ENCODE measurements around the gene MAST1.

Gene MAST1

GRCh38 chr19:12838182-12838885, at the start of gene MAST1:
Gene MAST1 (plus strand): TSS chr19:12838515. CDS start chr19:12838573, 58 bp downstream.
- H3K9me3 ChIP-seq (ENCODE audit: control insufficient read depth, insufficient read depth, low read length) = no peaks in the 10 kb centered on the region
- H3K36me3 ChIP-seq (ENCODE audit: control insufficient read depth, insufficient read depth, low read length) = peaks cover 5% of the 10 kb centered on the region; the same call in 1 of the 2 replicates
- peaks cover 20% of the 10 kb centered on the region for H3K27me3 ChIP-seq (ENCODE audit: control insufficient read depth, insufficient read depth, low read length)
- peaks cover 14% of the 10 kb centered on the region for H3K4me1 ChIP-seq (ENCODE audit: control insufficient read depth, insufficient read depth, low read length)
- H3K27ac ChIP-seq (ENCODE audit: low read depth, low read length) = peak within 1 kb of the TSS; percentile 57
- H3K9ac ChIP-seq (ENCODE audit: low read depth, low read length) = no peak within 1 kb of the TSS
- H3K4me3 ChIP-seq (ENCODE audit: low read depth, low read length) = peak within 1 kb of the TSS; percentile 77

DNA sequence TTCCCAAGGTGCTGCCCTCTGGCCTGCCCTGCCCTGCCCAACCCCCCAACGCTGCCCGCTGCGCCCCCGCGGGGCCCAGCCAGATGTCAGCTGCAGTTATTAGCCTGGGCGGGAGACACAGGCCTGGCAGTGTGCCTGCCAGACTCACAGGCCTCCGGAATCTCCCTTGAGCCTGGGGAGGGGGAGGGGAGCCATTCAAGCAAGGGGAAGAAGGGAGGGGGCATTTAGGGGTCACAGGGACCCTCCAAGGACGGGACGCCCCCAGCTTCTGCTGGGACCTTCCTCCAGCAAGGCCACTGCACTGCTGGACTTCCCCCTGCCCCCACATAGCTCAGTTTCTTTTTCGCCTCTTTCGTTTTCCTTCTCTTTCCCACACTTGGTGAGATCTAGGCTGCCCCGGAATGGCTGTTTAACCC, 49.6 kb upstream of the MAST1 start:
- Histone ChIP-seq H3K9ac (ENCODE audit: low read depth, low read length) (no peak overlapping the region), H3K27ac (ENCODE audit: low read depth, low read length) (peak overlapping the region; percentile 72), H3K27me3 (ENCODE audit: control insufficient read depth, insufficient read depth, low read length) (peaks cover 25% of the 10 kb centered on the region), H3K36me3 (ENCODE audit: control insufficient read depth, insufficient read depth, low read length) (no peaks in the 10 kb centered on the region), H3K4me1 (ENCODE audit: control insufficient read depth, insufficient read depth, low read length) (peaks cover 25% of the 10 kb centered on the region), H3K9me3 (ENCODE audit: control insufficient read depth, insufficient read depth, low read length) (no peaks in the 10 kb centered on the region), H3K4me3 (ENCODE audit: low read depth, low read length) (peak overlapping the region; percentile 78)

GRCh38 chr19:12789098-12789903, 49.0 kb upstream of the MAST1 start:
- Histone ChIP-seq H3K36me3 (ENCODE audit: control insufficient read depth, insufficient read depth, low read length) (no peaks in the 10 kb centered on the region), H3K27ac (ENCODE audit: low read depth, low read length) (peak overlapping the region; percentile 72), H3K4me1 (ENCODE audit: control insufficient read depth, insufficient read depth, low read length) (peaks cover 29% of the 10 kb centered on the region), H3K9me3 (ENCODE audit: control insufficient read depth, insufficient read depth, low read length) (no peaks in the 10 kb centered on the region), H3K9ac (ENCODE audit: low read depth, low read length) (no peak overlapping the region), H3K27me3 (ENCODE audit: control insufficient read depth, insufficient read depth, low read length) (peaks cover 27% of the 10 kb centered on the region), H3K4me3 (ENCODE audit: low read depth, low read length) (peak overlapping the region; percentile 78)

DNA sequence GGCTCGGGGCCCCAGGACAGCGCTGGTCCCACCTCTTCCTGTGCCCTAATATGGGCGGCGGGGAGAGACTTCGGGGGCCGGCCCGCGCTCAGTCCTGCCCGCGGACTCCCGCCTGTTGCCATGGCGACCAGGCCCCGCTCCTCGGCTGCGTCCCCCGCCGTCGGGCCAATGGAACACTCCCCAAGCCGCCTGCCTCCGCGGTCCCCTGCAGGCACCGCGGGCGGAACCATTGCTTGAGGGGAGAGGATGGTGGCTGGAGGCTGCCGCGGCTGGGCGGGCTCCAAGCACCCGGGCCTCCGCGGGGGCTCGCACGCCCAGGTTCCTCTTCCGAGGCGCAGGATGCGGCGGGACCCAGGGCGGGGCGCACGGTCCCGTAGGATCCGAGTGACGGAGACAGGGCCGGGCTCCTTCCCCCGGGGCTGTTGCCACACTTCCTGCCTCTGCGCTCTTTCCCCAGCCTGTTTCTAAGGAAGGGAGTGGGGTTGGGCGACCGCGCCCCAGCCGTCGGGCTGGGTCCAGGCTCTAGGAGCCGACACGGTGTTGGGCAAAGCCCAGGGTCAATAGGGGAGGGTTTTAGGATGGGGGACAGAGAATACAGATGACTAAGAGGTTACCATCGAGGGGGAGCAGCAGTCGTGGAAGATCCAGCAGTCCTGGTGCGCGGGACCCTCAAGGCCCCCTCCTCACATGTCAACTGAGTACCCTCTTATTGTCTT, 48.3 kb upstream of the MAST1 start:
- Histone ChIP-seq H3K27me3 (ENCODE audit: control insufficient read depth, insufficient read depth, low read length) (peaks cover 31% of the 10 kb centered on the region), H3K9me3 (ENCODE audit: control insufficient read depth, insufficient read depth, low read length) (no peaks in the 10 kb centered on the region), H3K4me1 (ENCODE audit: control insufficient read depth, insufficient read depth, low read length) (peaks cover 32% of the 10 kb centered on the region), H3K9ac (ENCODE audit: low read depth, low read length) (peak overlapping the region; percentile 55; the same call in 1 of the 2 replicates), H3K27ac (ENCODE audit: low read depth, low read length) (peak overlapping the region; percentile 72), H3K36me3 (ENCODE audit: control insufficient read depth, insufficient read depth, low read length) (no peaks in the 10 kb centered on the region), H3K4me3 (ENCODE audit: low read depth, low read length) (peak overlapping the region; percentile 78)

DNA sequence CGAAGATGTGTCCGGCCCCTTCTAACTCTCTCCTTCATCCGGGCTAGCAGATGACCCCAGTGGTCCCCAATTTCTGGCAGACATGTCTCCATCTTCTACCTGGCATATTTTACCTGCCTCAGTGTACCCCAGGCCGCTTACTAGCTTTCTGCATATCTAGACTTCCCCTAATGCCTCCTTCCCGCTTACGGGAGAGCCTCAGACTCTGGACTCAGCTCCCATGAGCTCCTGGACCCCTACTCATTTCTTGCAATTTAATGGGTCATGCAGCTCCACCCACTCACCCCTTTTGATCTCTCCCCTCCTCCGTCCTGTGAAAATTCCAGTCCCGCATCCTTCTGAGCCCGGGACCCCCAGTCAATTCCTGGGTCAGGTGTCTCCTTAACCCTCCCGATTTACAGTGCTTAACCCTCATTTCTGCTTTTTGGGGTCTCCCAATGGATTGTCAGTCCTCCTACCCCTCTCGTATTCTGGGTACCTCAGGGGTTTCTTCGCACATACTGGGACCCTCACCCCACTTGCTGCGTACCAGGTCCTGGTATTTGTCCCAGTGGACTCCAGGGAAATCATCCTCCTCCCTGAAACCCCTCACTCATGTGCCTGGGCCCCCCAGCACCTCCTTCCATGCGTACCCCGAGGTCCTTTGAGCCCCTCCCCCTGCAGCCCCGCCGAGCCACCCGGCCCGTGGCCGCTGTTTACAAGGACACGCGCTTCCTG, 47.5 kb upstream of the MAST1 start:
- Histone ChIP-seq H3K9ac (ENCODE audit: low read depth, low read length) (no peak overlapping the region), H3K4me3 (ENCODE audit: low read depth, low read length) (peak overlapping the region; percentile 78), H3K27me3 (ENCODE audit: control insufficient read depth, insufficient read depth, low read length) (peaks cover 31% of the 10 kb centered on the region), H3K9me3 (ENCODE audit: control insufficient read depth, insufficient read depth, low read length) (no peaks in the 10 kb centered on the region), H3K36me3 (ENCODE audit: control insufficient read depth, insufficient read depth, low read length) (no peaks in the 10 kb centered on the region), H3K27ac (ENCODE audit: low read depth, low read length) (peak overlapping the region; percentile 72), H3K4me1 (ENCODE audit: control insufficient read depth, insufficient read depth, low read length) (peaks cover 33% of the 10 kb centered on the region)

- Histone ChIP-seq H3K9me3 (ENCODE audit: control insufficient read depth, insufficient read depth, low read length) (no peaks in the 10 kb centered on the region), H3K27ac (ENCODE audit: low read depth, low read length) (peak within 1 kb of the TSS; percentile 72), H3K4me3 (ENCODE audit: low read depth, low read length) (peak within 1 kb of the TSS; percentile 78), H3K4me1 (ENCODE audit: control insufficient read depth, insufficient read depth, low read length) (peaks cover 39% of the 10 kb centered on the region), H3K9ac (ENCODE audit: low read depth, low read length) (peak within 1 kb of the TSS; percentile 55), H3K36me3 (ENCODE audit: control insufficient read depth, insufficient read depth, low read length) (no peaks in the 10 kb centered on the region), H3K27me3 (ENCODE audit: control insufficient read depth, insufficient read depth, low read length) (peaks cover 31% of the 10 kb centered on the region)
These were observed 46.8 kb upstream of the MAST1 start, which contains the start of gene JUNB for GRCh38 chr19:12791345-12792050. Gene JUNB (plus strand): TSS chr19:12791486. CDS start chr19:12791772, 286 bp downstream.

DNA sequence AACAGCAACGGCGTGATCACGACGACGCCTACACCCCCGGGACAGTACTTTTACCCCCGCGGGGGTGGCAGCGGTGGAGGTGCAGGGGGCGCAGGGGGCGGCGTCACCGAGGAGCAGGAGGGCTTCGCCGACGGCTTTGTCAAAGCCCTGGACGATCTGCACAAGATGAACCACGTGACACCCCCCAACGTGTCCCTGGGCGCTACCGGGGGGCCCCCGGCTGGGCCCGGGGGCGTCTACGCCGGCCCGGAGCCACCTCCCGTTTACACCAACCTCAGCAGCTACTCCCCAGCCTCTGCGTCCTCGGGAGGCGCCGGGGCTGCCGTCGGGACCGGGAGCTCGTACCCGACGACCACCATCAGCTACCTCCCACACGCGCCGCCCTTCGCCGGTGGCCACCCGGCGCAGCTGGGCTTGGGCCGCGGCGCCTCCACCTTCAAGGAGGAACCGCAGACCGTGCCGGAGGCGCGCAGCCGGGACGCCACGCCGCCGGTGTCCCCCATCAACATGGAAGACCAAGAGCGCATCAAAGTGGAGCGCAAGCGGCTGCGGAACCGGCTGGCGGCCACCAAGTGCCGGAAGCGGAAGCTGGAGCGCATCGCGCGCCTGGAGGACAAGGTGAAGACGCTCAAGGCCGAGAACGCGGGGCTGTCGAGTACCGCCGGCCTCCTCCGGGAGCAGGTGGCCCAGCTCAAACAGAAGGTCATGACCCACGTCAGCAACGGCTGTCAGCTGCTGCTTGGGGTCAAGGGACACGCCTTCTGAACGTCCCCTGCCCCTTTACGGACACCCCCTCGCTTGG, 46.1 kb upstream of the MAST1 start:
- H3K36me3 ChIP-seq (ENCODE audit: control insufficient read depth, insufficient read depth, low read length) = no peaks in the 10 kb centered on the region; the same call in 1 of the 2 replicates
- peak overlapping the region; percentile 78 for H3K4me3 ChIP-seq (ENCODE audit: low read depth, low read length)
- peak overlapping the region; percentile 50 for H3K27ac ChIP-seq (ENCODE audit: low read depth, low read length)
- H3K4me1 ChIP-seq (ENCODE audit: control insufficient read depth, insufficient read depth, low read length) = peaks cover 39% of the 10 kb centered on the region
- no peaks in the 10 kb centered on the region for H3K9me3 ChIP-seq (ENCODE audit: control insufficient read depth, insufficient read depth, low read length)
- peak overlapping the region; percentile 15 for H3K9ac ChIP-seq (ENCODE audit: low read depth, low read length)
- peaks cover 31% of the 10 kb centered on the region for H3K27me3 ChIP-seq (ENCODE audit: control insufficient read depth, insufficient read depth, low read length)

DNA sequence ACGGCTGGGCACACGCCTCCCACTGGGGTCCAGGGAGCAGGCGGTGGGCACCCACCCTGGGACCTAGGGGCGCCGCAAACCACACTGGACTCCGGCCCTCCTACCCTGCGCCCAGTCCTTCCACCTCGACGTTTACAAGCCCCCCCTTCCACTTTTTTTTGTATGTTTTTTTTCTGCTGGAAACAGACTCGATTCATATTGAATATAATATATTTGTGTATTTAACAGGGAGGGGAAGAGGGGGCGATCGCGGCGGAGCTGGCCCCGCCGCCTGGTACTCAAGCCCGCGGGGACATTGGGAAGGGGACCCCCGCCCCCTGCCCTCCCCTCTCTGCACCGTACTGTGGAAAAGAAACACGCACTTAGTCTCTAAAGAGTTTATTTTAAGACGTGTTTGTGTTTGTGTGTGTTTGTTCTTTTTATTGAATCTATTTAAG, 45.4 kb upstream of the MAST1 start:
- Histone ChIP-seq H3K4me3 (ENCODE audit: low read depth, low read length) (peak overlapping the region; percentile 78), H3K9ac (ENCODE audit: low read depth, low read length) (peak overlapping the region; percentile 15; the same call in 1 of the 2 replicates), H3K4me1 (ENCODE audit: control insufficient read depth, insufficient read depth, low read length) (peaks cover 39% of the 10 kb centered on the region), H3K9me3 (ENCODE audit: control insufficient read depth, insufficient read depth, low read length) (no peaks in the 10 kb centered on the region), H3K27ac (ENCODE audit: low read depth, low read length) (peak overlapping the region; percentile 93), H3K27me3 (ENCODE audit: control insufficient read depth, insufficient read depth, low read length) (peaks cover 31% of the 10 kb centered on the region), H3K36me3 (ENCODE audit: control insufficient read depth, insufficient read depth, low read length) (no peaks in the 10 kb centered on the region; the same call in 1 of the 2 replicates)

All from HUES48 (cell line).